Neural progenitor cell (in vitro differentiated cells): Measurements from ENCODE around the gene RPL27. TPM values are rescaled to one million over a fixed set of nuclear protein-coding genes. Genes with fewer than 3 reads are reported as not detected.

Experiments
- DNase-seq: peaks from one replicate; pipeline ENCODE4 v3.0.0-alpha.2; 2016; ENCODE audit warnings: low spot score
- H2AFZ ChIP-seq: fragments of 200-600 bp; sonication (generic); replicated peaks from 2 replicates; pipeline ENCODE4 v1.6.1; 2016; ENCODE audit warnings: antibody characterized with exemption
- H3F3A ChIP-seq: fragments of 200-600 bp; sonication (generic); 2 replicates; pipeline ENCODE4 v1.6.1; 2016; ENCODE audit warnings: antibody characterized with exemption, low read depth
- H3K27ac ChIP-seq: fragments of 200-600 bp; sonication (generic); 2 replicates; pipeline ENCODE4 v1.5.1; 2016; ENCODE audit warnings: mild to moderate bottlenecking
- H3K27me3 ChIP-seq: fragments of 200-600 bp; sonication (generic); 2 replicates; pipeline ENCODE4 v1.6.1; 2016; ENCODE audit warnings: mild to moderate bottlenecking, moderate library complexity
- H3K36me3 ChIP-seq: fragments of 200-600 bp; sonication (generic); 2 replicates; pipeline ENCODE4 v1.5.1; 2016
- H3K4me1 ChIP-seq: fragments of 200-600 bp; sonication (generic); 2 replicates; pipeline ENCODE4 v1.6.1; 2016; ENCODE audit warnings: mixed run types
- H3K4me2 ChIP-seq: fragments of 200-600 bp; sonication (generic); 2 replicates; pipeline ENCODE4 v1.6.1; 2016
- H3K4me3 ChIP-seq: fragments of 200-600 bp; sonication (generic); 2 replicates; pipeline ENCODE4 v1.5.1; 2016
- H3K79me2 ChIP-seq: fragments of 200-600 bp; sonication (generic); 2 replicates; pipeline ENCODE4 v1.6.1; 2016; ENCODE audit warnings: low read depth
- H3K9ac ChIP-seq: fragments of 200-600 bp; sonication (generic); 2 replicates; pipeline ENCODE4 v1.6.1; 2016
- H3K9me3 ChIP-seq: fragments of 200-600 bp; sonication (generic); 2 replicates; pipeline ENCODE4 v1.5.1; 2016; ENCODE audit warnings: low read depth
- H4K20me1 ChIP-seq: fragments of 200-600 bp; sonication (generic); 2 replicates; pipeline ENCODE4 v1.6.1; 2016; ENCODE audit warnings: low read depth
- H3K27ac Mint-ChIP-seq: 3 replicates; pipeline ENCODE4 v1.8.0; 2021; ENCODE audit warnings: mixed read lengths
- H3K27me3 Mint-ChIP-seq: 2 replicates; pipeline ENCODE4 v1.8.0; 2022; ENCODE audit warnings: low read depth, mild to moderate bottlenecking, inconsistent platforms, moderate library complexity, mixed read lengths; ENCODE audit not compliant: insufficient read depth
- H3K36me3 Mint-ChIP-seq: 3 replicates; pipeline ENCODE4 v1.8.0; 2021; ENCODE audit warnings: mixed read lengths
- H3K4me1 Mint-ChIP-seq: 3 replicates; pipeline ENCODE4 v1.8.0; 2021; ENCODE audit warnings: mixed read lengths
- H3K4me3 Mint-ChIP-seq: 3 replicates; pipeline ENCODE4 v1.8.0; 2021; ENCODE audit warnings: mild to moderate bottlenecking, moderate library complexity, mixed read lengths
- H3K9me3 Mint-ChIP-seq: 3 replicates; pipeline ENCODE4 v1.8.0; 2020; ENCODE audit warnings: mixed read lengths
- CTCF ChIP-seq: fragments of 200-600 bp; sonication (generic); IDR thresholded peaks from 2 replicates; pipeline ENCODE4 v1.5.1; 2017; ENCODE audit warnings: antibody characterized with exemption, mild to moderate bottlenecking
- EZH2 ChIP-seq: fragments of 200-600 bp; sonication (generic); IDR thresholded peaks from 2 replicates; pipeline ENCODE4 v1.6.1; 2017; ENCODE audit warnings: antibody characterized with exemption, mild to moderate bottlenecking, moderate library complexity
- EZH2phosphoT487 ChIP-seq: fragments of 200-600 bp; sonication (generic); IDR thresholded peaks from 2 replicates; pipeline ENCODE4 v1.6.1; 2017; ENCODE audit warnings: antibody characterized with exemption
- total RNA-seq: library from RNA; depleted of rRNA; stranded (reverse); fragments of >200 nt; gene quantifications from 2 replicates; pipeline ENCODE4 v1.2.3, GENCODE V29; 2015; ENCODE audit warnings: low replicate concordance

RPL27 gene
- total RNA-seq, 1 donor from 2014 or later = 1,934 TPM

GRCh38 chr17:43006639-43007551 lies 8.7 kb downstream of the RPL27 start, which contains the start of gene IFI35:
Gene IFI35 (plus strand): TSS chr17:43006784. CDS start chr17:43006948, 164 bp downstream.
- Mint-ChIP-seq H3K27me3 (peaks cover 2% of the 10 kb centered on the region), H3K4me1 (peaks cover 5% of the 10 kb centered on the region), H3K36me3 (peaks cover 11% of the 10 kb centered on the region), H3K4me3 (peak within 1 kb of the TSS; percentile 46), H3K9me3 (no peaks in the 10 kb centered on the region), H3K27ac (peak within 1 kb of the TSS; percentile 66)
- peaks cover 6% of the 10 kb centered on the region for H3K36me3 ChIP-seq
- H3K4me1 ChIP-seq = peaks cover 4% of the 10 kb centered on the region
- H3K4me3 ChIP-seq = peak within 1 kb of the TSS; percentile 40
- no peaks in the 10 kb centered on the region for H3K27me3 ChIP-seq
- TF ChIP-seq EZH2phosphoT487 (no peak), CTCF (peak; percentile 32), EZH2 (no peak)
- H3K27ac ChIP-seq = no peak within 1 kb of the TSS
- H3K4me2 ChIP-seq = peak within 1 kb of the TSS; percentile 72
- H3F3A ChIP-seq = peaks cover 41% of the 10 kb centered on the region
- DNase-seq = peak; percentile 65
- H3K9me3 ChIP-seq = no peaks in the 10 kb centered on the region
- H4K20me1 ChIP-seq = peaks cover 7% of the 10 kb centered on the region
- no peak within 1 kb of the TSS for H3K9ac ChIP-seq
- H3K79me2 ChIP-seq = no peaks in the 10 kb centered on the region
- peak within 1 kb of the TSS; percentile 91 for H2AFZ ChIP-seq

- Histone ChIP-seq H3K27ac (no peak overlapping the region), H3K4me2 (no peak overlapping the region), H3K36me3 (no peaks in the 10 kb centered on the region), H3K4me1 (peaks cover 4% of the 10 kb centered on the region), H3K9ac (no peak overlapping the region), H3K79me2 (no peaks in the 10 kb centered on the region), H3F3A (peaks cover 17% of the 10 kb centered on the region), H3K27me3 (no peaks in the 10 kb centered on the region), H3K9me3 (no peaks in the 10 kb centered on the region), H3K4me3 (no peak overlapping the region), H2AFZ (no peak overlapping the region), H4K20me1 (no peaks in the 10 kb centered on the region)
- DNase-seq = no peak
- Mint-ChIP-seq H3K9me3 (no peaks in the 10 kb centered on the region), H3K36me3 (peaks cover 4% of the 10 kb centered on the region), H3K27me3 (peaks cover 2% of the 10 kb centered on the region), H3K27ac (no peak overlapping the region), H3K4me3 (no peak overlapping the region), H3K4me1 (peaks cover 22% of the 10 kb centered on the region)
- TF ChIP-seq CTCF (no peak), EZH2phosphoT487 (no peak), EZH2 (no peak)
These were observed 12.6 kb downstream of the RPL27 start for GRCh38 chr17:43010667-43011308.

- Mint-ChIP-seq H3K27ac (peak overlapping the region; percentile 66), H3K36me3 (peaks cover 4% of the 10 kb centered on the region), H3K4me1 (peaks cover 25% of the 10 kb centered on the region), H3K9me3 (no peaks in the 10 kb centered on the region), H3K27me3 (no peaks in the 10 kb centered on the region), H3K4me3 (peak overlapping the region; percentile 21)
- H3K79me2 ChIP-seq = no peaks in the 10 kb centered on the region
- no peaks in the 10 kb centered on the region for H3K9me3 ChIP-seq
- no peak overlapping the region for H3K4me3 ChIP-seq
- H2AFZ ChIP-seq = no peak overlapping the region
- peaks cover 7% of the 10 kb centered on the region for H3F3A ChIP-seq
- no peak overlapping the region for H3K4me2 ChIP-seq
- no peak for TF ChIP-seq EZH2phosphoT487
- no peak for TF ChIP-seq EZH2
- no peak for TF ChIP-seq CTCF
- DNase-seq = no peak
- H4K20me1 ChIP-seq = no peaks in the 10 kb centered on the region
- no peaks in the 10 kb centered on the region for H3K27me3 ChIP-seq
- H3K27ac ChIP-seq = no peak overlapping the region
- H3K36me3 ChIP-seq = no peaks in the 10 kb centered on the region
- no peak overlapping the region for H3K9ac ChIP-seq
- H3K4me1 ChIP-seq = no peaks in the 10 kb centered on the region
These were observed 13.7 kb downstream of the RPL27 start for GRCh38 chr17:43011728-43012472.
